UCSD-AML1 (cell line): ENCODE data around the gene GCLM.
A peak's percentile ranks its signal among the peaks of the same experiment; 100 is the strongest.

ENCODE experiments used
- DNase-seq: peaks from one replicate; lab custom pipeline; 2025; ENCODE audit not compliant: unreplicated experiment; lab: John Stamatoyannopoulos, UW

GCLM gene

DNA sequence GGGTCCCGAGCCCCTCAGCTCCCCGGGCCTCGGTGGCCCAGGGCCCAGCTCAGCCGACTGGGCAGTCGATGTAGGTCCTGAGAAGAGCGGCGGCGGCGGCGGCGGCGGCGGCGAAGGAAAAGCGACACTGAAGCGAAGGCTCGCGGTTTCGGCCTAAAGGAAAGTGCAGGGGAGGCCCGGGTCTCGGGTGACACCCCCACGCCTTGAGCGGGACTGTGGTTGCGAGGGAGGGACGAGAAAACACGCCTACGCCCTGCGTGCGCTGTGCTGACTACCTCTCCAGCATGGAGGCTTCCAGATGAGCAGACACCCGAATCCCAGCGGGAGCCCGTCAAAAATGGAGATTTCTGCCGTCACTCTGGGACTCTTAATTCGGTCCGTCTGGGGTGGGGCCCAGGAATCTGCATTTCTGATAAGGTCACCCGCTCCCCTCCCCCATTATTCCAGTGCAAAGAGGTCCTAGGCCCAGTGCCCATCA, 61.4 kb downstream of the GCLM start:
- DNase-seq = peak; percentile 87

DNA sequence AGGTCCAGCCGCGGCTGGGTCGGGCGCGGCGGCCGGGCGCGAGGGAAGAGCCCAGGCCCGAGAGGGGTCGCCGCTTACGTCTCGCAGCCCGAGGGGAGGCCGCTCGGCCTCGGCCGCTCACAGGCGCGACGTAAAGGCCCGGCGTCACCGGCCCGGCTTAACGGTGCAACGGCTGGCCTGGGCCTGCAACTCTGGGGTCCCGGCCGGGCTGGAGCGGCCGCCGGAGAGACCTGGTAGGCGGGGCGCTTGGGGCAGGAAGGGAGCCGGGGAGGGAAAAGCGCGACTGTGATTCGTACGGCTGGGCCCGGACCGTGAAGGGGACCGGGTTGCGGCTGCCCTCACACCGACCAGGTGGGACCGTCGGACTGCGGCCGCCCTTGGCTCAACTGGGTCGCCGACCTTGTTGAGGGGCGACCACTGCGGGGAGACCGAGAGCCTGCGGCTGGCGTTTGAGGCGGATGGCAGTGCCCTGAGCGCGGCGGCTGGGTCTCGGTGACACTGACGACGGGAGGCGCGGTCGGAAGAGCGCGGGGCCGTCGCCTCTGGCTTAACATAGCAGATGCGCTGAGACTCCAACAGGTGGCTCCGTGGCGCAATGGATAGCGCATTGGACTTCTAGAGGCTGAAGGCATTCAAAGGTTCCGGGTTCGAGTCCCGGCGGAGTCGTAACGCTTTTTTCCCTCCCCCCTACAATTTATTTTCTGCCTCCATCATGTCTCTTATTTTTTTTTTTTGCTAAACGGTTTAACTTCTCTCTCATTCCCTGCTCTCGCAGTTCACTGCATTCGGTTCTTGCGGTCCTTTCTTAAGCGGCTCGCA, 62.0 kb downstream of the GCLM start:
- peak; percentile 93 for DNase-seq

DNA sequence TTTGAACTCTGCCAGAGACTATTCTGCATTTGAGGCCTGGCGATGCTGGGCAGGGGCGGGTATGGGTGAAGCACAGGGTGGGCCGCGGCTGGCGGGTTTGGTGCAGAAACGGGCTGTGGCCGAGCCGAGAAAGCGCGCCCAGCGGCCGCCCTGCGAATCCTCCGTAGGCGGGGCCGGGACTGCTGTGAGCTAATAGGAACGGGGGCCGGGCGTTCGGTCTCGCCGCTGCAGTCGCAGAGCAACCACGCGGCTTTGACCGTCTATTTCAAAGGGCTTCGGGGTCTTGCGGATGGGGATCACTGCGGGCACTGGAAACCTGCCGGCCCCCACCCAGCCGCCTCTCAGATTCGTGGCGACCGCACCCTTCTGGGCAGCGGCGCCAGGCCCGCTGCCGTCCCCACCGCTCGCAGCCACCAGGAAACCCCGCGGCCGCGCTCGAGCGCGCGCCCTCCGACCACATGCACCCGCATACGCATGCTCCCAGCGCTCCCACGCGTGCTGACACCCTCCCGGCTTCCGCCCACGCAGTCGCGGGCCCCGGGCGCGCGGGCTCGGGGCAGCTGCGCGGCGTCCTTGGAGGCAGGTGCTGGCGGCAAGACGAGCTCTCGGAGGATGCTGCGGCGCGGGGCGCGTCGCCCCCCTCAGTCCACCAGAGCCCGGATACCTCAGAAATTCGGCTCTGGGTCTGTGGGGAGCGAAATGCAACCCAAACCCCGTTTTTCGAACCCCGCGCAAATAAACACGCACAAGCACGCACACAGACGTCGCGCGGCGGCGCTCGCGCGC, 62.8 kb downstream of the GCLM start:
- peak; percentile 84 for DNase-seq

- no peak for DNase-seq
These were observed 63.6 kb downstream of the GCLM start for GRCh38 chr1:93845538-93846205.

DNA sequence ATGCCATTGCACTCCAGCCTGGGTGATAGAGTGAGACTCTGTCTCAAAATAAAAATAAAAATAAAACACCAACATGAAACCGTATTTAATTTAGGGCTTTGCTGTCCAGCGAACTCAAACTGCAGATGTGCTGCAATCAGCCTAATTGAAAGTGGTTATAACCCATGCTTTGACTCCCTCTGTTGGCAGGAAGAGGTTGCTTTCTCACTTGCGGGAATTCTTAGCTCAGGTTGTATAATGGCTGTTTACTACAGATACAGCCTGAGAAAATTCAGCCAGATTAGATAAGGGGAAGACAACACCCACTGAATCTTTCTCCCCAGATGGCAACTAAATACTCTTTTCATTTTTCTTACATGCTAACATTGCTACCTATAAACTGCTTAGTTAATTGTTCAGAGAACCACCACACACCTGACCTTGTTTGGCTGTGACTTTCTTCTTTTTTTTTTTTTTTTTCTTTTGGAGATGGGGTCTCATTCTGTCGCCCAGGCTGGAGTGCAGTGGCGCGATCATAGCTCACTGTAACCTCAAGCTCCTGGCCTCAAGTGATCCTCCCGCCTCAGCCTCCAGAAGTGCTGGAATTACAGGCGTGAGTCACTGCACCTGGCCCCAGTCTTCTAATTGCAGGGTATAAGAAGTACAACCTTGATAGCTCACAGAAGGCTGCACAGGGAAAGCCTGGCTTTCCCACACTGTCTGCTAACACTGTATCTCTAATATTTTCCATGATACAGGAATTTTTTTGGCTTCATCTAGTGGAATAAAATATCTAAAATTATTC, 64.8 kb downstream of the GCLM start:
- DNase-seq = no peak

DNA sequence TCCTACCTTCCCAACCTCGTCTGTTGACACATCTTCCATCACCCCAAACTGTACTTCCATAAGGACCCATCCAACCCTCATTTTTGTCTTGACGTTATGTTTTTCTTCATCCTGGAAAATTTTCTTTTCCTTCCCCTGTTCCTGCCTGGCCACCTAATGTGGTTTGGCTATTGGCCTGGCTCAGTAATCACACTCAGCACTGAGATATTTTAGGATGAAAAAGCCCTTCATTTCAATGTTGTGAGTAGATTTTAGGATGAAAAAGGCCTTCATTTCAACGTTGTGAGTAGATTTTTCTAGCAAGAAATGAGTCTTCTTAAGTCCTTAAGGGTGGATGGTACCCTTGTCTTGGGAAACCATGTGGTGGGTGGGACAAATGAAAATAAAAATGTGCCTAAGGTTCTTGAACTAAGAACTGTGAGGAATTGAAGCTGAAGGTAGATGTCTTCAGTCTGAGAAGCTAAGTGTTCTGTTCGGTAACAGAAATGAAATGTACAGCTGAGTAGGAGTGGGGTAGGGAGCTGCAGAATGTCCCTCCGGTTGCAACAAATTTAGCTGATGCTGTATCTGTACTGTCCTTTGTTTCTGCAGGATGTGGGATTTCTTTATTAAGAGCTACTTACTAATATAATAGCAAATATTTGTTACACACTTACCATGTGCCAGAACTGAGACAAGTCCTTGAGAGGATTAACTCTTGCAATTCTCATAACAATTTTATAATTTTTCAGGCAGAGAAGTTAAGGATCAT, 66.3 kb downstream of the GCLM start:
- no peak for DNase-seq

DNA sequence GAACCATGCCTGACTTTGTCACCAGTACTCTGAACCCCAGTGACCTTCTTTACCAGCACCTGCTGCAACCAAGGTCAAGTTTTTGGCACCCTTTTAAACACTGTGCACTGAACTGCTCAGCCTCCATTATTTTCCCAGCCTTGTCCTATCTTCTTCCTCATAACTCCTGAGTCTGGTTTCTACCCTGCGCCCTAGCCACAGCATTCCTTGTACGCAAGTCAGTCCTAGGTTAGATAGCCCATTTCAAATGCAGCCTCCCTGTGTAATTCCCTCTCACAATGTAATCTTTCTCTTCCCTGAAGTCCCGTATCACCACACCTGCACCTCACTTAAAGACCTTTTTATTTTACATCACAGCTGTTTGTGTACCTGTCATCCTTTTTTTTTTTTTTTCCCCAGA, 67.5 kb downstream of the GCLM start:
- no peak for DNase-seq

GRCh38 chr1:93840956-93841482, 68.2 kb downstream of the GCLM start:
- no peak for DNase-seq

GRCh38 chr1:93839753-93840152, 69.5 kb downstream of the GCLM start:
- no peak for DNase-seq

DNA sequence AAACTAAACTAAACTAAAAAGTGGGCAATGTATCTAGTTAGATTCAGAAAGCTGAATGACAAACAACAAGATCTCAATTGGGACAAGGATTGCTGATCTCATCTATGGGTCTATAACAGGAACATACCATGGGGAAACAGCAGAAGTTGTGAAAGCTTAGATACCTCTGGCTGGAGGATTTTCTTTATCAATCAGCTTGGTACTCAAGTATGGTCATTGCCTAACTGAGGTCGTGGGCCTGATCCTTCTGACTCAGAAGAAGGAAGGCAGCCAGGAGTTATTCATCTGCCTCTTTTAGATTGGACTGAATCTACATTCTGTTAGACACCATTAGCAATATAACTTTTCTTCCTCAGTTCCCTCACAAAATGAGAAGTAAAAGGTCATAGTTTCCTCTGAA, 69.9 kb downstream of the GCLM start:
- DNase-seq = no peak

DNA sequence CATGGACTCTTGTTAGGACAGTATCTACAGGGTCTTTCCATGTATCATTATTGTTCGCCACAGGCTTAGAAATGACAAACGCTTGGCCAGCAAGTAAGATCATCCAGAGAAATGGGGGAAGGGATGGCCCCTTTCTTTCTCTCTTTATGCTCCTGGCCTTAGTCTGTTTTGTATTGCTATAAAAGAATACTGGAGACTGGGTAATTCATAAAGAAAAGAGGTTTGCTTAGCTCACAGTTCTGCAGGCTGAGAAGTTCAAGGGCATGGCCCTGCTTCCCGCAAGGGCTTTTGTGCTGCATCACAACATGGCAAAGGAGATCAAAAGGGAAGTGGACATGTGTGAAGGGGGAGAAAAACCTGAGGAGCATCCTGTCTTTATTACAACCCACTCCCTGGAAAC, 71.3 kb downstream of the GCLM start:
- DNase-seq = no peak
